Activated naive CD4-positive, alpha-beta T cell treated with anti-CD3 and anti-CD28 coated beads, Interleukin-2, amount 50 U/mL, for 72 hours (primary cell): ENCODE measurements around the gene COPS7A. TPM values are rescaled to one million over a fixed set of nuclear protein-coding genes. Genes with fewer than 3 reads are reported as not detected.
"Not testable (repeated sequence)": the region's sequence is repeated elsewhere in the genome, so short reads cannot be mapped to it uniquely, and the experiment has no call there.

Experiments used
- ATAC-seq, 2 donors: fragments of 150-1000 bp; cut with Tn5 transposase; 2 replicates each; pipeline ENCODE4 v1.10.0; 2021; ENCODE audit warnings: mild to moderate bottlenecking in 2 of 2, moderate library complexity in 2 of 2
- DNase-seq, 2 donors: peaks; one replicate each; pipeline ENCODE4 v3.0.0; 2021 to 2022; ENCODE audit warnings: low spot score in 2 of 2
- H3K27ac Mint-ChIP-seq, 2 donors: one replicate each; pipeline ENCODE4 v1.8.0; 2022; ENCODE audit warnings: mild to moderate bottlenecking in 2 of 2, mixed read lengths in 2 of 2
- H3K36me3 Mint-ChIP-seq, 2 donors: one replicate each; pipeline ENCODE4 v1.8.0; 2022; ENCODE audit warnings: mixed read lengths in 2 of 2
- H3K9me3 Mint-ChIP-seq, 2 donors: one replicate each; pipeline ENCODE4 v1.8.0; 2022; ENCODE audit warnings: mixed read lengths in 2 of 2
- total RNA-seq, 2 donors: library from RNA; stranded (reverse); gene quantifications; one replicate each; pipeline ENCODE4 v1.2.3, GENCODE V29; 2022

Gene COPS7A
- total RNA-seq, 2 donors from 2014 or later: 34.2 to 42.9 TPM

GRCh38 chr12:6735448-6736191 lies 11.8 kb downstream of the COPS7A start:
- peak; percentile 74 to 86 for ATAC-seq
- Mint-ChIP-seq H3K27ac (peak overlapping the region in 1 of 2 donors; percentile 47), H3K36me3 (no peaks in the 10 kb centered on the region), H3K9me3 (no peaks in the 10 kb centered on the region)
- DNase-seq: peak in 1 of 2 donors; percentile 31

GRCh38 chr12:6736754-6737153 lies 12.9 kb downstream of the COPS7A start:
- DNase-seq (no peak), ATAC-seq (no peak)
- Mint-ChIP-seq H3K27ac (peak overlapping the region in 1 of 2 donors; percentile 47), H3K9me3 (no peaks in the 10 kb centered on the region), H3K36me3 (no peaks in the 10 kb centered on the region)

- DNase-seq, ATAC-seq, H3K9me3 Mint-ChIP-seq: not testable (repeated sequence)
- peak overlapping the region in 1 of 2 donors; percentile 88 for H3K27ac Mint-ChIP-seq
- peaks cover 16 to 25% of the 10 kb centered on the region in 2 donors for H3K36me3 Mint-ChIP-seq
These were observed 18.2 kb downstream of the COPS7A start for GRCh38 chr12:6742080-6742479.

GRCh38 chr12:6742834-6743233 lies 19.0 kb downstream of the COPS7A start:
- DNase-seq: no peak
- Mint-ChIP-seq H3K27ac (peak overlapping the region; percentile 36 to 88), H3K36me3 (peaks cover 24 to 33% of the 10 kb centered on the region in 2 donors), H3K9me3 (peaks cover 4 to 5% of the 10 kb centered on the region in 2 donors)
- peak; percentile 66 to 78 for ATAC-seq

GRCh38 chr12:6743300-6743699 lies 19.5 kb downstream of the COPS7A start:
- not testable (repeated sequence) for H3K9me3 Mint-ChIP-seq, DNase-seq
- H3K36me3 Mint-ChIP-seq: peaks cover 28 to 37% of the 10 kb centered on the region in 2 donors
- ATAC-seq: peak; percentile 50 to 53
- peak overlapping the region in 1 of 2 donors; percentile 88 for H3K27ac Mint-ChIP-seq

- H3K27ac Mint-ChIP-seq: peak overlapping the region; percentile 51 to 88
- ATAC-seq (peak; percentile 71 to 76), DNase-seq (no peak)
- peaks cover 4 to 5% of the 10 kb centered on the region in 2 donors for H3K9me3 Mint-ChIP-seq
- H3K36me3 Mint-ChIP-seq: peaks cover 38 to 44% of the 10 kb centered on the region in 2 donors
These were observed 22.1 kb downstream of the COPS7A start for GRCh38 chr12:6745741-6746525.

- Mint-ChIP-seq H3K27ac (peak overlapping the region; percentile 46 to 88), H3K36me3 (peaks cover 51 to 56% of the 10 kb centered on the region in 2 donors), H3K9me3 (peaks cover 4 to 5% of the 10 kb centered on the region in 2 donors)
- ATAC-seq (no peak), DNase-seq (no peak)
These were observed 23.4 kb downstream of the COPS7A start for GRCh38 chr12:6747216-6747615.

- H3K9me3 Mint-ChIP-seq: peaks cover 4 to 5% of the 10 kb centered on the region in 2 donors
- no peak for DNase-seq
- H3K36me3 Mint-ChIP-seq: peaks cover 52% of the 10 kb centered on the region in 2 donors
- peak overlapping the region in 1 of 2 donors; percentile 64 for H3K27ac Mint-ChIP-seq
- ATAC-seq: no peak
These were observed 24.9 kb downstream of the COPS7A start for GRCh38 chr12:6748761-6749160.

GRCh38 chr12:6750506-6750905 lies 26.7 kb downstream of the COPS7A start:
- ATAC-seq (no peak), DNase-seq (no peak)
- peak overlapping the region in 1 of 2 donors; percentile 99 for H3K27ac Mint-ChIP-seq
- H3K36me3 Mint-ChIP-seq: peaks cover 37 to 42% of the 10 kb centered on the region in 2 donors
- no peaks in the 10 kb centered on the region for H3K9me3 Mint-ChIP-seq

GRCh38 chr12:6751767-6752166 lies 27.9 kb downstream of the COPS7A start:
- DNase-seq (no peak), ATAC-seq (no peak)
- Mint-ChIP-seq H3K36me3 (peaks cover 32 to 41% of the 10 kb centered on the region in 2 donors), H3K9me3 (no peaks in the 10 kb centered on the region), H3K27ac (peak overlapping the region; percentile 99)

- DNase-seq (no peak), ATAC-seq (peak; percentile 0 to 2)
- H3K27ac Mint-ChIP-seq: peak overlapping the region; percentile 99
- H3K9me3 Mint-ChIP-seq: no peaks in the 10 kb centered on the region
- H3K36me3 Mint-ChIP-seq: peaks cover 28 to 37% of the 10 kb centered on the region in 2 donors
These were observed 28.5 kb downstream of the COPS7A start for GRCh38 chr12:6752167-6752920.

- no peaks in the 10 kb centered on the region for H3K9me3 Mint-ChIP-seq
- peak; percentile 95 for ATAC-seq
- peak; percentile 98 for DNase-seq
- H3K27ac Mint-ChIP-seq: peak within 1 kb of the TSS; percentile 99
- peaks cover 20 to 29% of the 10 kb centered on the region in 2 donors for H3K36me3 Mint-ChIP-seq
These were observed 29.3 kb downstream of the COPS7A start, which contains the start of gene MLF2 for GRCh38 chr12:6752921-6753771. TSS of gene MLF2 (minus strand) at chr12:6753141. CDS start at chr12:6752334, 807 bp downstream.

GRCh38 chr12:6753772-6754356 lies 30.0 kb downstream of the COPS7A start:
- Mint-ChIP-seq H3K27ac (peak overlapping the region in 1 of 2 donors; percentile 99), H3K36me3 (peaks cover 17 to 27% of the 10 kb centered on the region in 2 donors), H3K9me3 (no peaks in the 10 kb centered on the region)
- ATAC-seq: no peak
- no peak for DNase-seq

GRCh38 chr12:6754411-6754810 lies 30.6 kb downstream of the COPS7A start:
- ATAC-seq: no peak
- H3K36me3 Mint-ChIP-seq: peaks cover 13 to 22% of the 10 kb centered on the region in 2 donors
- H3K27ac Mint-ChIP-seq: peak overlapping the region in 1 of 2 donors; percentile 99
- H3K9me3 Mint-ChIP-seq: no peaks in the 10 kb centered on the region
- no peak for DNase-seq

GRCh38 chr12:6757028-6757690 lies 33.3 kb downstream of the COPS7A start:
- no peak for DNase-seq
- no peaks in the 10 kb centered on the region for H3K9me3 Mint-ChIP-seq
- no peak overlapping the region for H3K27ac Mint-ChIP-seq
- ATAC-seq: no peak
- peaks cover under 1 to 5% of the 10 kb centered on the region in 2 donors for H3K36me3 Mint-ChIP-seq
